CD4-positive, alpha-beta memory T cell (primary cell): Measurements from ENCODE around the gene FAM174B. TPM values are rescaled to one million over a fixed set of nuclear protein-coding genes. Genes with fewer than 3 reads are reported as not detected.

Experiments used
- CTCF ChIA-PET: fragments of 350-600 bp; sonication (Branson Sonifier 250); formaldehyde crosslinking; loops from one replicate; lab custom pipeline; 2021; ENCODE audit warnings: inconsistent platforms; ENCODE audit not compliant: partially characterized antibody; lab: Charles Lee
- POLR2A ChIA-PET: fragments of 350-600 bp; sonication (Branson Sonifier 250); formaldehyde crosslinking; loops from one replicate; lab custom pipeline; 2021; ENCODE audit not compliant: partially characterized antibody; lab: Charles Lee
- DNase-seq, 5 donors: peaks; one replicate each; pipeline versions ENCODE4 v3.0.0 to v3.0.0-alpha.2; 2020 to 2022; ENCODE audit warnings: mixed read lengths in 1 of 5
- H3K27ac ChIP-seq: one replicate; pipeline ENCODE4 v1.7.0; 2013; ENCODE audit warnings: low read depth, low read length
- H3K27me3 ChIP-seq: 2 replicates; pipeline ENCODE4 v1.7.0; 2013; ENCODE audit warnings: mild to moderate bottlenecking, low read length, moderate library complexity; ENCODE audit not compliant: insufficient read depth
- H3K36me3 ChIP-seq: 2 replicates; pipeline ENCODE4 v1.7.0; 2013; ENCODE audit warnings: mild to moderate bottlenecking, low read length, moderate library complexity; ENCODE audit not compliant: insufficient read depth
- H3K4me1 ChIP-seq: 2 replicates; pipeline ENCODE4 v1.7.0; 2013; ENCODE audit warnings: mild to moderate bottlenecking, low read length, moderate library complexity; ENCODE audit not compliant: insufficient read depth
- H3K4me3 ChIP-seq, 2 donors: one replicate each; pipeline ENCODE4 v1.7.0; 2013; ENCODE audit warnings: low read length in 2 of 2, mild to moderate bottlenecking in 1 of 2
- H3K9me3 ChIP-seq, 2 donors: one replicate each; pipeline ENCODE4 v1.7.0; 2013; ENCODE audit warnings: low read length in 2 of 2, control low read depth in 1 of 2; ENCODE audit not compliant: control insufficient read depth in 1 of 2
- H3K27ac Mint-ChIP-seq, 7 donors: one replicate each; pipeline ENCODE4 v1.8.0; 2020 to 2021; ENCODE audit warnings: mixed read lengths in 7 of 7, mild to moderate bottlenecking in 6 of 7, inconsistent platforms in 3 of 7, moderate library complexity in 3 of 7
- H3K27me3 Mint-ChIP-seq, 2 donors: one replicate each; pipeline ENCODE4 v1.8.0; 2020 to 2021; ENCODE audit warnings: mixed read lengths in 2 of 2
- H3K36me3 Mint-ChIP-seq, 2 donors: one replicate each; pipeline ENCODE4 v1.8.0; 2020 to 2021; ENCODE audit warnings: mixed read lengths in 2 of 2, inconsistent platforms in 1 of 2, mild to moderate bottlenecking in 1 of 2
- H3K4me1 Mint-ChIP-seq, 4 donors: one replicate each; pipeline ENCODE4 v1.8.0; 2020 to 2021; ENCODE audit warnings: mixed read lengths in 4 of 4, mild to moderate bottlenecking in 1 of 4
- H3K4me3 Mint-ChIP-seq, 8 donors: one replicate each; pipeline ENCODE4 v1.8.0; 2020 to 2021; ENCODE audit warnings: mixed read lengths in 8 of 8, mild to moderate bottlenecking in 7 of 8, moderate library complexity in 6 of 8, inconsistent platforms in 3 of 8
- H3K9me3 Mint-ChIP-seq, 8 donors: one replicate each; pipeline ENCODE4 v1.8.0; 2020 to 2021; ENCODE audit warnings: mixed read lengths in 8 of 8, mild to moderate bottlenecking in 5 of 8, inconsistent platforms in 3 of 8, moderate library complexity in 1 of 8
- intact Hi-C: fragments of 100-400 bp; cut with micrococcal nuclease; formaldehyde crosslinking; loops from one replicate; pipeline ENCODE4 v1.15.1; 2023
- polyA plus RNA-seq, 2 donors: library from polyadenylated mRNA; unstranded; fragments of 300-500 nt; fragmentation: Illumina TruSeq; gene quantifications; one replicate each; pipeline ENCODE4 v1.2.3, GENCODE V29; 2021
- total RNA-seq, 2 experiments: library from RNA; stranded (reverse); gene quantifications; one replicate each; pipeline ENCODE4 v1.2.3, GENCODE V29; 2021

The FAM174B gene
- total and polyA plus RNA-seq, 4 experiments from 2014 or later: 2.4 to 8.3 (median 4.9) TPM

GRCh38 chr15:92650256-92650655 is 5.3 kb downstream of the FAM174B start:
- no peak for DNase-seq
- Mint-ChIP-seq H3K9me3 (peaks cover 0 to 4% (median 2%) of the 10 kb centered on the region in 8 donors), H3K27me3 (peaks cover 22% of the 10 kb centered on the region in 2 donors), H3K27ac (no peak overlapping the region), H3K4me3 (no peak overlapping the region), H3K36me3 (no peaks in the 10 kb centered on the region), H3K4me1 (peaks cover 2 to 8% (median 3%) of the 10 kb centered on the region in 4 donors)
- Histone ChIP-seq H3K27me3 (no peaks in the 10 kb centered on the region), H3K36me3 (no peaks in the 10 kb centered on the region), H3K27ac (no peak overlapping the region), H3K4me1 (peaks cover 5% of the 10 kb centered on the region), H3K9me3 (no peaks in the 10 kb centered on the region), H3K4me3 (no peak overlapping the region)
- intact Hi-C loops: no loop called here
- CTCF ChIA-PET: no interaction called here
- POLR2A ChIA-PET: no interaction called here

GRCh38 chr15:92648190-92648875 is 7.2 kb downstream of the FAM174B start:
- CTCF ChIA-PET: no interaction called here
- intact Hi-C loops: no loop called here
- Mint-ChIP-seq H3K36me3 (no peaks in the 10 kb centered on the region), H3K27me3 (peaks cover 13 to 17% of the 10 kb centered on the region in 2 donors), H3K27ac (no peak overlapping the region), H3K4me3 (no peak overlapping the region), H3K4me1 (peaks cover 0 to under 1% (median 0%) of the 10 kb centered on the region in 4 donors), H3K9me3 (peaks cover 0 to 4% (median 2%) of the 10 kb centered on the region in 8 donors)
- no peaks in the 10 kb centered on the region for H3K4me1 ChIP-seq
- no peaks in the 10 kb centered on the region for H3K9me3 ChIP-seq
- POLR2A ChIA-PET: no interaction called here
- no peaks in the 10 kb centered on the region for H3K36me3 ChIP-seq
- no peak for DNase-seq
- H3K4me3 ChIP-seq: no peak overlapping the region
- H3K27ac ChIP-seq: no peak overlapping the region
- H3K27me3 ChIP-seq: no peaks in the 10 kb centered on the region

- no peak for DNase-seq
- no peaks in the 10 kb centered on the region for H3K27me3 ChIP-seq
- H3K4me1 ChIP-seq: no peaks in the 10 kb centered on the region
- H3K27me3 Mint-ChIP-seq: peaks cover 8 to 12% of the 10 kb centered on the region in 2 donors
- ChIA-PET CTCF (no interaction called here), POLR2A (no interaction called here)
- H3K4me3 Mint-ChIP-seq: no peak overlapping the region
- H3K27ac Mint-ChIP-seq: peak overlapping the region in 1 of 7 donors; percentile 9
- no peaks in the 10 kb centered on the region for H3K36me3 Mint-ChIP-seq
- H3K4me1 Mint-ChIP-seq: no peaks in the 10 kb centered on the region
- no peaks in the 10 kb centered on the region for H3K36me3 ChIP-seq
- H3K9me3 Mint-ChIP-seq: peaks cover 0 to 5% (median 2%) of the 10 kb centered on the region in 8 donors
- H3K4me3 ChIP-seq: no peak overlapping the region
- intact Hi-C loops: no loop called here
- no peak overlapping the region for H3K27ac ChIP-seq
- no peaks in the 10 kb centered on the region for H3K9me3 ChIP-seq
Observed at GRCh38 chr15:92647467-92648163, 8.0 kb downstream of the FAM174B start.

DNA sequence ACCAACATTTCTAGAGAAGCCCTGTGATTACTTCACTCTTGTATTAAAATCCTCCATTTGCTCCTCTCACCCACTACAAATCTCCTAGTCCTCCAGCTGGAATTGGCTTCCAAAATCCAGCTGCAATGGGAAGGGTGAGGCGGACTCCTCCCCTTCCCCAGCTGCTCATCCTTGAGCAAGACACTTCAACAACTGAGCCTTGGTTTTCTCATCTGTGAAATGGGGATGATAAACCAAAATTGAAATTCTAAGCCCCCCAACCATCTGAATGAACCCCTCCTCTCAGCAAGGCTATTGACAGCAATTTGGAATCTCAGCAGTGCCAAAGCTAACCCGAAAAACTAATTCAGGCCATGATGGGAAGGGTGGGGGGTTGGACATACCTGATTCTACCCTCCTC is 9.4 kb downstream of the FAM174B start:
- H3K27ac Mint-ChIP-seq: no peak overlapping the region
- no peaks in the 10 kb centered on the region for H3K36me3 ChIP-seq
- H3K9me3 Mint-ChIP-seq: peaks cover 0 to 10% (median 3%) of the 10 kb centered on the region in 8 donors
- H3K4me1 ChIP-seq: no peaks in the 10 kb centered on the region
- H3K4me3 ChIP-seq: no peak overlapping the region
- H3K4me3 Mint-ChIP-seq: no peak overlapping the region
- intact Hi-C loops: no loop called here
- no peak for DNase-seq
- ChIA-PET POLR2A (no interaction called here), CTCF (no interaction called here)
- no peak overlapping the region for H3K27ac ChIP-seq
- no peaks in the 10 kb centered on the region for H3K4me1 Mint-ChIP-seq
- H3K27me3 Mint-ChIP-seq: peaks cover 3 to 6% of the 10 kb centered on the region in 2 donors
- H3K27me3 ChIP-seq: no peaks in the 10 kb centered on the region
- H3K9me3 ChIP-seq: no peaks in the 10 kb centered on the region
- no peaks in the 10 kb centered on the region for H3K36me3 Mint-ChIP-seq

DNA sequence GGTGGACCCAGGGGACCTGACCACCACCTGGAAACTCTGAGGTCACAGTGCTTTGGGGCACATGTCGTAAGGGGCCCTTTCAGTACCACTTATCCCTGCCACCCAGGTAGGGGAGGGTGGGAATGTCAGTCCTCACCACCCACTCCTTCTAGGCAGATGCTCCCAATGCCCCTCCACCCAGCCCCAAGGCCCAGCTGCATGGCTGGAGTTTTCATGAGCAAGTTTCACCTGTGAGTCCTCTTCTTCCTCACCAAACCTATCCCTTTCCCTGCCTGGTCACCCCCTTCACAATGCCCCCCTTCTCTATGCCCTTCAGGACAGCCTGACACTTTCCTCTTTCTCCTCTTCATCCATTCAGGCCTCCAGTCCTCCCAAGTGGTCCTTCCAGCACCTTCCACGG is 9.8 kb downstream of the FAM174B start:
- Mint-ChIP-seq H3K36me3 (no peaks in the 10 kb centered on the region), H3K4me3 (no peak overlapping the region), H3K27me3 (peaks cover 4 to 6% of the 10 kb centered on the region in 2 donors), H3K4me1 (no peaks in the 10 kb centered on the region), H3K9me3 (peaks cover 0 to 7% (median 3%) of the 10 kb centered on the region in 8 donors), H3K27ac (no peak overlapping the region)
- ChIA-PET CTCF (no interaction called here), POLR2A (no interaction called here)
- H3K4me3 ChIP-seq: no peak overlapping the region
- DNase-seq: no peak
- H3K36me3 ChIP-seq: no peaks in the 10 kb centered on the region
- no peak overlapping the region for H3K27ac ChIP-seq
- intact Hi-C loops: no loop called here
- H3K4me1 ChIP-seq: no peaks in the 10 kb centered on the region
- H3K9me3 ChIP-seq: no peaks in the 10 kb centered on the region
- H3K27me3 ChIP-seq: no peaks in the 10 kb centered on the region

GRCh38 chr15:92645051-92645631 is 10.4 kb downstream of the FAM174B start:
- Mint-ChIP-seq H3K36me3 (no peaks in the 10 kb centered on the region), H3K4me3 (no peak overlapping the region)
- CTCF ChIA-PET: no interaction called here

More at GRCh38 chr15:92645051-92645631, 10.4 kb downstream of the FAM174B start:
- Histone ChIP-seq H3K36me3 (no peaks in the 10 kb centered on the region), H3K27me3 (no peaks in the 10 kb centered on the region), H3K4me3 (no peak overlapping the region), H3K4me1 (no peaks in the 10 kb centered on the region), H3K9me3 (no peaks in the 10 kb centered on the region), H3K27ac (no peak overlapping the region)
- Mint-ChIP-seq H3K27ac (no peak overlapping the region), H3K4me1 (no peaks in the 10 kb centered on the region), H3K27me3 (peaks cover 3 to 6% of the 10 kb centered on the region in 2 donors), H3K9me3 (peaks cover 0 to 7% (median 2%) of the 10 kb centered on the region in 8 donors)
- DNase-seq: no peak
- intact Hi-C loops: no loop called here
- POLR2A ChIA-PET: no interaction called here
